Activated T-helper 1 cell treated with anti-CD3 and anti-CD28 coated beads, Interleukin-2, amount 50 U/mL, for 16 hours (primary cell): ENCODE measurements around the gene AGAP1.

Experiments
- DNase-seq, 2 donors: peaks; one replicate each; pipeline ENCODE4 v3.0.0-alpha.2; 2020; ENCODE audit warnings: low read depth in 1 of 2, low spot score in 1 of 2

AGAP1 gene

GRCh38 chr2:235530735-235531134 is 36.9 kb downstream of the AGAP1 start:
- DNase-seq, result no peak

- no peak for DNase-seq
These were observed 38.5 kb downstream of the AGAP1 start for GRCh38 chr2:235532307-235532706.

DNA sequence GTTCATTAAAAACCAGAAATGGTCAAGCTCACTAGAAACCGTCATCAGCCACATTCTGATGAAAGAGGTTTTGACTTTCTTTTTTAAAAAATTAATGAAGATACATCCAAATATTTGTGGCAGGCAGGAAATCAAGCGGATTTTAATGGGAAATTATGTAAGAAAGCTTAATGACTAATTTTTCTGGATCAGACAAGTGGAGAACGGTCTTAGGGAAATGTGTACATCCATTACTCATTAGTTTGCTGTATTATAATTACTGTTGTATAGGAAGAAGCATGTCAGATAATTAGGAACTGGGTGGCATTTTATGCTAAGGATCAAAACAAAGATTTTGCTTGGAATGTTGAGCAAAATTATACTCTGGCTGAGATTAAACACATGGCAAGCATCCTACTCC is 39.4 kb downstream of the AGAP1 start:
- DNase-seq, result no peak

DNA sequence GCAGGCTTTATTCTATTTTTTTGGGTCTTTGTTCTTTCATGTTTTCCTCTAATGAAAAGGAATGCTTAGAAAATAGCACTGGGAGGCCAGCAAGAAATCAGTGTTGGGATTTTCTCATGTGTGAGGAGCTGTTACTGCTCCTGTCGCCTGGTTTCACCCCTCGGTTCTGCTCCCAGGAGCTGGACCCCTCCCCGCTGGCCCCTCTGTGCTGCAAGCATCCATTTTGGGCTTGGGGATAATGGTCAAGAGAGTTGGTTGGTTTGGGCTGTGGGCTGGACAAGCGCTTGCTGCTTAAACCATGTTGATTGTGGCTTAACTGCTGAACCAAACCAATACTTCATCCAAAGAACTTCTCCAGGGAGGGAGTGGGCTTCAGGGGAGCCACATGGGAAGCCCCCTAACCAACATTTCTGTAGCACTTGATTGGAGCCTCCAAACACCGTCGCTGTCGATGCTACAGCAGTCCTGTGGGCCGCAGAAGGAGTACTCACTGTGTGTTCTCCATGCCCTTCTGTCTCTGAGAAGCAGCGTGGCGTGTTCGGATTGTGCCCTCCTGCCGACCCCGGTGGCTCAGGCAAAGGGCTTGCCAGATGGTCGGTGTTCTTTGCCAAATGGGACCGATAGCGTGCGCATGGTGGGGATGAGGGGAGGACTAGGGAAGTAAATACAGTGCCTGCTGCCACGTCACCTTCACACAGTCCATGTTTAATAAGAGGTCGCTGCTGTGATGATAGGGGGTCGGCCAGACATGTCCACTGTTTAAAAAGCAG is 40.0 kb downstream of the AGAP1 start:
- no peak for DNase-seq

DNA sequence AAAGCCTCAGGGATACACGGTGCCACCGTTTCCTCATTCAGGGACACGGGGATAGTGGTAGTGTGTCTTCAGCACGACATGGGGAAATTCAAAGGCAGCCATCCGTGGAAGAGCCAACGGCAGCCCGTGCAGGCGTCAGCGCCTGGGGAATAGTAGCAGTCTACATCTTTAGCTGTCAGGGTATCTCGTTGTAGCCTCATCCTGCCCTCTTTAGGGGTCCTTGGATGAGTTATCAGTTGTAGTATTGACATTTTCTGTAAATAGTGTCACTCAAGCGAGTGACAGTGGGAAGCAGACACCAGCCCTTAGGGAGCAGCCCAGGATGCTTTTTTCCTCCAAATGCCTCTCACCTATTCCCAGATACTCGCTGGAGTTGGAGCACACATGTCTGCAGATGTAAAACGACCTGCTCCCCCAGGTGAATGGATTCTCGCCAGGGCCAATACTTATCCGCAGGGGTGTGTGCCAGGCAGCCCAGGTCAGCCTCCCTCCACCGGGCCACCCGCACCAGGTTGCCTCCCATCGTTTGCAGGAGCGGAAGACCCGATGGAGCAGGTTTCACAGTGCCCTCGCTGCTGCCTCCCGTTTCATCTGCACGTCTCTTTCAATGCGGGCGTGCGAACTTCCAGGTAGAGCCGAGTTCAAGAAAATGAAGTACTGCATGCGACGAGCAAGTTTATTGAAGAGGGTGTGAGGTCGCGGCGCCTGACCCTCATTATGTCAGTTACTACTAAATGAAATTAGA is 41.0 kb downstream of the AGAP1 start:
- DNase-seq, result no peak

DNA sequence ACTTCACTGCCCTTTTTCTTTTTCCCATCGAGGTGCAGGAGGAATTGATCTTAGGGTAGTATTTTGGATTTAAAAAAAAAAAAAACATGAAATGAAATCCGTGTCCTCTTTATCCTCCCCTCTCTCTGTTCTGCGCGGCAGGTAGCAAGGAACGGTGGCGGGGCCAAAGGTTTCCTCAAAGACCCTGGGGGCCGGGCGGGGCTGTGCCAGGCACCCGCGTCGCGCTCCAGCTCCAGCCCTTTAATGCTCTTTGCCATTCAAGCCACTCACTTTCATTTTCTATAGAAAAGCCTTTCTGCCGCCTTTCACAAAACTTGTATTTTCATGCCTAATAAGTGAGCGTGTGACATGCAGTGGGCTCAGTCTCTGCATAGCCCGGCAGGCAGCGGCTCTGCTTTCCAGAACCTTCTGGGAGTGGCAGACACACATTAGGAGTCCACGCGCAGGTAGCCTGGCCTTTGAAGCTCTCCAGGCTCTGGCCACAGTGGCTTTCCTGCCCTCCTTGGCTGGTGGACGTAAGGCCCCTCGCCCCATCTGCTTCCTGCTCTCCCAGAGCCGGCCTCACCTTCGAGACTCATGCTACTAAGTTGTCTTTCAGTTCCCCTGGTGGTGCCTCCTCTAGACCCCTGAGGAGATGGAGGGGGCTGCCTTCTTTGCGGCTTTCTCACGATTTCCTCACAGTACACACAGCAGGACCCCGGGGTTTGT is 41.7 kb downstream of the AGAP1 start:
- no peak for DNase-seq

- DNase-seq, result no peak
These were observed 42.9 kb downstream of the AGAP1 start for GRCh38 chr2:235536711-235537110.

- DNase-seq, result no peak
These were observed 43.3 kb downstream of the AGAP1 start for GRCh38 chr2:235537186-235537585.

DNA sequence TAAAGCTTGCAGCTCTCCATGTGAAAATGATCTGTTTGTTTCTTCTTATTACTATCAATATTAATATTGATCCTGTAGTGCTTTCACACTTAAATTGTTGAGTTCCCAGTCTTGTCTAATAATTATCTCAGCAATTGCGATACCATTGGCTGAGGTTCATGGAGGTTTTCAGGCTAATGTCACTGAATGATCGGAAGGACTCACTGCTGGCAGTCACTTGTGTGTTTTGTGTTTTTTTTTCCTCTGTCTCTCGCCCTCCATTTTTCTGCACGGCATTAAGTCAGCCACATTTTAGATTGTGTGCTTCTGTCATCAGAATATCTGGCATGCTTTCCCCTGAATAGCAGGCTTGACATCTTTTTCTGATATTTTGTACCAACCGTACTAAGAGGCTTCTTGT is 43.7 kb downstream of the AGAP1 start:
- DNase-seq, result no peak

DNA sequence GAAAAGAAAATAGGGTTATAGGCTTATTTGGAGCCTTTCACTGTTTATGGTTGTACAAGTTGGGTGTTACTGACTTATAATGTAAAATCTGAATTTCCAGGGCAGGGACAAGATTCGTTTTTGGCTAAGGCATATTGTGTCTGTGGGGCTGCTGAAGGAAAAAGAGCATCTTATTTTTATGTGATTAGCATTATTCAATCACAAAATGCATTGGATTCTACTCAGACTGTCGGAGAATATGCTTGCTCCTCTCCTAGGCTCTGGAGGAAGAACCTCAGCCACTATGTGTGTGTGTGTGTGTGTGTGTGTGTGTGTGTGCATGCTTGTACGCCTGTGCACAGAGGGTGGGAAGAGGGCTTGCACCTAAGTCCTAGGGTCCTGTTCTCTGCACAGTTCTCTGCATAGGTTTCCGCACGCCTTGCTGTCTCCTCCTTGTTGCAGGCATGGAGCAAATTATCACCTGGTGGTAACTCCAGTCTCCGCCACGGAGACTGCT is 44.3 kb downstream of the AGAP1 start:
- DNase-seq, result no peak

- no peak for DNase-seq
These were observed 45.1 kb downstream of the AGAP1 start for GRCh38 chr2:235538981-235539380.

- DNase-seq, result no peak
These were observed 45.9 kb downstream of the AGAP1 start for GRCh38 chr2:235539773-235540172.

DNA sequence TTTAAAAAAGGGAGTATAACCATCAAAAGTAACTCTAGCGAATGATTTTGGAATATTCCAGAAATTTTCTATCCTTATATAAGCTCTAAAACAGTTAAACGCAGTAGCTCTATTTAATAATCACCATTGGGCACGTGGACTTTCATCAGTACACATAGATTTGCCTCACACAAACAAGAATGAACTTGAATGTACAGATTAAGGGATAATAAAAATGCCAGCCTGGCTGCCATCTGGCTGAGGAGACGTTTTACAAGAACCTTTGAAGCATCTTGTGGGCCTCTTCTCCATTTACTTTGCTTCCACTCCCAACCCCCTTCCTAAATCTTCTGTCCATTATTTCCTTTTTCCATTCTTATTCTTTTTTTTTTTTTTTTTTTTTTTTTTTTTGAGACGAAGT is 47.2 kb downstream of the AGAP1 start:
- DNase-seq, result no peak

DNA sequence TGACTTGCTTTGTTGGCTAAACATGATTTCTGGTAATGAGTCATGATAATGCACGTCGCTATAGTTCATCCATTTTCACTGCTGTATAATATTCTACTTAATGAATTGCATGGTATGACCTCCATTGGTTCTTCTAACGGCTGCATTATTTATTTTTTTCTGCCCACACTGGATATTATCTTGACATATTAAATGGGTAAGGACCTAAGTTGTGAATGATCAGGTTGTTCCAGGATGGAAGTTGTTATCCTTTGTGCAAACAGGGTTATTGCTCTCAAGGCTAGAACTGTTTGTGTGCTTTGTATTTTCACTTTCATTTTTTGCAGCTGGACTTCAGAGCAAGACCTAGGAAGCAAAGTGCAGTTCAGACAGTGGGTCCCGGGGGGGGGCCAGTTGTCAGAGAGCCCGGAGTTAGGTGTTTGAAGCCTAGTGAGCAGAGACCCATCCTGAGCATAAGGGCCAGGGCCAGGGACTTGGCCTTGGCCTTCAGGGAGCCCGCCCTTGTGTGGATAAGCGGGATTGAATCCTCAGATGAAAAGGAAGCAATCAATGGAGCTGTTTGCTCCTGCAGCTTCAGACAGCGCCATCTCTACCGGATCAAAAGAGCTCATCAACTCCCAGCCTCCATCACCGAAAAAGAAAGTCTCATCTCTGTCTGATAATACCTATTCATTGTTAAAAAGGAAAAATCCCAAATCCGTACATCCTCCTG is 48.2 kb downstream of the AGAP1 start:
- no peak for DNase-seq

- no peak for DNase-seq
These were observed 48.9 kb downstream of the AGAP1 start for GRCh38 chr2:235542733-235543127.

- no peak for DNase-seq
These were observed 49.4 kb downstream of the AGAP1 start for GRCh38 chr2:235543128-235543750.

- no peak for DNase-seq
These were observed 50.2 kb downstream of the AGAP1 start for GRCh38 chr2:235543851-235544688.

- no peak for DNase-seq
These were observed 50.8 kb downstream of the AGAP1 start for GRCh38 chr2:235544689-235544969.

DNA sequence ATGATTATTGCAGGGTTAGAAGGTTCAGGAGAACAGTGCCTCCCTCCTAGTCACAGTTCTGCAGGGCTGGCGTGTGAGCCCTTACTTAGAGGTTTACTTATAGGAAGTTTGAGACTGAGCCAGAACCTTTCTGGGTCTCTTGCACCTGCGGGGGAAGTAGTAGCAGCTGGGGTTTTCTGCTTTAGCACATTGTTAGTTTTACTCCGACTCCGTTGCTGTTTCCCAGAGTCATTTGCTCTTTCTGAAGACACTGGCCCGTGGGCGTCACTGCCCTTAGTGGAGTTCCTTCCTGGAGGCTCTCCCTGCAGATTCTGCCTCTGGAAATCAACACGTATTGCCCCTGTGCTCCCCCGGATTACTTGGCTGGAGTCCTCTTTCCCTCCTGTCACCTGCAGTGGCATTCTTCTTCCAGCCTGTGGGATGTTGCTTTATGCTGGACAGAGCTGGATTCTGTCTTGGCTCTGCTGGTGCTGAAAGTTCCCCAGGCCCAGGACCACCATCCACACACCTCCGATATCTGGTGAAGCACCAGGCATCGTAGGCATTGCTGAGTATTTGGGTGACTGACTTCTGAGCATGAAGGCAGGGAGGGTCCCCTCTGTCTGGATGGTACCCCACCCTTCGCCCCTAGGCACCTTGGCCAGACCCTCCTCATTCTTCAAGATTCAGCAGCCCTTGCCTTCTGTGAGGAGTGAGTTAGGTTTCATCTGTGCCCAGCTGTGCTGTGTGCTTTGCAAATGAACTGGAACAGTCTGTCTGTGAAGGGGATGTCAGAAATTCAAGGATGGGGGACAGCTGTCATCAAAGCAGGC is 51.7 kb downstream of the AGAP1 start:
- no peak for DNase-seq

- DNase-seq, result no peak
These were observed 52.2 kb downstream of the AGAP1 start for GRCh38 chr2:235546151-235546435.
